NCI-H2196 treated with DMSO at 0.1 percent for 48 hours (cell line): ENCODE measurements around the gene GOLGB1.
"Not testable (repeated sequence)": the region's sequence is repeated elsewhere in the genome, so short reads cannot be mapped to it uniquely, and the experiment has no call there.

Experiments used
- DNase-seq: peaks from one replicate; lab custom pipeline; 2025; ENCODE audit not compliant: unreplicated experiment; lab: John Stamatoyannopoulos, UW

GOLGB1 gene, protein sequence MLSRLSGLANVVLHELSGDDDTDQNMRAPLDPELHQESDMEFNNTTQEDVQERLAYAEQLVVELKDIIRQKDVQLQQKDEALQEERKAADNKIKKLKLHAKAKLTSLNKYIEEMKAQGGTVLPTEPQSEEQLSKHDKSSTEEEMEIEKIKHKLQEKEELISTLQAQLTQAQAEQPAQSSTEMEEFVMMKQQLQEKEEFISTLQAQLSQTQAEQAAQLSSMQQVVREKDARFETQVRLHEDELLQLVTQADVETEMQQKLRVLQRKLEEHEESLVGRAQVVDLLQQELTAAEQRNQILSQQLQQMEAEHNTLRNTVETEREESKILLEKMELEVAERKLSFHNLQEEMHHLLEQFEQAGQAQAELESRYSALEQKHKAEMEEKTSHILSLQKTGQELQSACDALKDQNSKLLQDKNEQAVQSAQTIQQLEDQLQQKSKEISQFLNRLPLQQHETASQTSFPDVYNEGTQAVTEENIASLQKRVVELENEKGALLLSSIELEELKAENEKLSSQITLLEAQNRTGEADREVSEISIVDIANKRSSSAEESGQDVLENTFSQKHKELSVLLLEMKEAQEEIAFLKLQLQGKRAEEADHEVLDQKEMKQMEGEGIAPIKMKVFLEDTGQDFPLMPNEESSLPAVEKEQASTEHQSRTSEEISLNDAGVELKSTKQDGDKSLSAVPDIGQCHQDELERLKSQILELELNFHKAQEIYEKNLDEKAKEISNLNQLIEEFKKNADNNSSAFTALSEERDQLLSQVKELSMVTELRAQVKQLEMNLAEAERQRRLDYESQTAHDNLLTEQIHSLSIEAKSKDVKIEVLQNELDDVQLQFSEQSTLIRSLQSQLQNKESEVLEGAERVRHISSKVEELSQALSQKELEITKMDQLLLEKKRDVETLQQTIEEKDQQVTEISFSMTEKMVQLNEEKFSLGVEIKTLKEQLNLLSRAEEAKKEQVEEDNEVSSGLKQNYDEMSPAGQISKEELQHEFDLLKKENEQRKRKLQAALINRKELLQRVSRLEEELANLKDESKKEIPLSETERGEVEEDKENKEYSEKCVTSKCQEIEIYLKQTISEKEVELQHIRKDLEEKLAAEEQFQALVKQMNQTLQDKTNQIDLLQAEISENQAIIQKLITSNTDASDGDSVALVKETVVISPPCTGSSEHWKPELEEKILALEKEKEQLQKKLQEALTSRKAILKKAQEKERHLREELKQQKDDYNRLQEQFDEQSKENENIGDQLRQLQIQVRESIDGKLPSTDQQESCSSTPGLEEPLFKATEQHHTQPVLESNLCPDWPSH (N-terminal part only)

DNA sequence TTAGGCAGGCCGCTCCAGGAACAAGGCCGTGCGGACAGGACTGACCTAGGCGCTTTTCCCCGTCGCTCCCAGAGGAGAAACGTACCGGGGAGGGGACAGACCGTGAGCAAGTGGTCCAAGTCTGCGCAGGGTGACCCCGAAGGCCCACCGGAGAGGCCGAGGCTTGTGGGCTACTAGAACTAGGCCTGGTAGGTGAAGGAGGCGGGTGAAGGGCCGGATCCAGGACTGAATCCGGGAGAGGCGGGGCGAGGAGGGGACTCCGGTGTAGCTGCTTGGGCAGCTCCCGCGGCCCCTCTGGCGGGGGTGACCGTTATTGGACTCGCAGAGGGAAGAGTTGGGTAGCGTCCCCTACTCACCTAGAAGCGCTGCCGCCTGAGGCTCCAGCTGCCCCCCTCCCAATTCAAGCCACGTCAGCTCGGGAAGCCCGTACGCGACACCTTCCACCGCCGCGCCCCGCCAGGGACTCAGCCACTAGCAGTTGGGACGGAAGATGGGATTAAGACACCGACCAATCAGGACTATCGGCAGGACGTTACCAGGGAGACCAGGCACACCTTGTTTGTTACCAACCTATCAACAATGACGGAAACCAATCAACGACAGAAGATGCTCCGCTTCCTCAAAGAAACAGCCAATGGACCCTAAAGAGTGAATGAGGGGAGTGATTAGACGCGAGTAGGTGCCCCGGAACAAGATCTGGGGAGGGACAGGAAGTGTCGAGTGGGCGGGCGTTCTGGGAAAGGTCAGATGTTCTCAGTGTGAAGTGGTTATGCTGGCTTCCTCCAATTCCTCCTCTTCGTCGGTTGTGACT, at the start of gene GOLGB1:
Gene GOLGB1 (minus strand): TSS at position 466 of the 811 bp plus-strand sequence. CDS start 18,770 bp downstream, outside the sequence.
- DNase-seq = peak; percentile 100

DNA sequence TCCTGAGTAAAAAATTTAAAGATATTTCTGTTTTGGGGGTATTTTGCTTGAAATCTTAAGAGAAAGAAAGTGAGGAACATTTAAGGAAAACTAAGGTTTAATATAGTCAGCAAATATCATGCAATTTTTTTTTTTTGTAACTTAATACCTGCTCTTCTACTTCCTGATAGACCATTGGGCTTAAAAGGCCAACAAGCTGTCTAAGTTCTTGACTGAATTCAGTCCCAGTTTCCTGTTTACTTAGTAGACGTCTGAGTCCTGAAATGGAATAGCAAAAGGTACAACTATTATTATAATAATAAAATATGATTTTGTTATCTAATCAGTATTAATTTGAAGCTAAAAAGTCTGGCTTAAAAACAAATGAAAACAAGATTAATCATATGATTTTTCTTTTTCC, 47.4 kb upstream of the GOLGB1 start:
- no peak for DNase-seq

DNA sequence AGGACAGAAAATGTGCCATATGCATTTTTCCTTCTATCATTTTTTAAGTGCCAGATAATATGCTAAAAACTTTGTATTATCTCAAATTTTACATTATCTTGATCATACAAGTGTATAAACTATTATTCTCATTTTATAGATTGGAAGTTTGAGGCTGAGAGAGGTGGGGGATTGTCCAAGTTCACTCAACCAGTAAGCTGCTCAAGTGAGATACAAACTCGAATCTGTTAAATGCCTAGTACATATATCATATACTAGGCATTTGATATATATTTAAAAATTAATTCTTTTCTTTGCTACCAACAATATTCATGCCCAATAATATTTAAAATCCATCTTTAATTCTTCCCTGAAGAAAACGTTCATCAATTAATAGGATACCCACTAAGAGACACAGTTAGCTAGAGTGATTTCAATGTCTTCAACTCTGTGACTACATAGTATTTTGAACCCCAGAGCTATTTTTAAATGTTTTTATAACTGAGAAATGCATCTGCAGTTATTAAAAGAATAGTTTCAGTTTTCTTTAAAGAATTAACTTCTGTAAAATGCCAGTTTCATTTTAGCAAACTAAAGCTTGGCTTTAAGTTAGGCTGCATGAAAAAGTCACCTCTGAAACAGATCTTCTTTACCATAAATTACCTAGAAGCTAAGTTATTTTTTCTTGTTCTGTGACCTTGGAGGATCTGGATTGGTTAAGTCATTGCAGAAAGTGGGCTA, 44.9 kb upstream of the GOLGB1 start:
- no peak for DNase-seq

DNA sequence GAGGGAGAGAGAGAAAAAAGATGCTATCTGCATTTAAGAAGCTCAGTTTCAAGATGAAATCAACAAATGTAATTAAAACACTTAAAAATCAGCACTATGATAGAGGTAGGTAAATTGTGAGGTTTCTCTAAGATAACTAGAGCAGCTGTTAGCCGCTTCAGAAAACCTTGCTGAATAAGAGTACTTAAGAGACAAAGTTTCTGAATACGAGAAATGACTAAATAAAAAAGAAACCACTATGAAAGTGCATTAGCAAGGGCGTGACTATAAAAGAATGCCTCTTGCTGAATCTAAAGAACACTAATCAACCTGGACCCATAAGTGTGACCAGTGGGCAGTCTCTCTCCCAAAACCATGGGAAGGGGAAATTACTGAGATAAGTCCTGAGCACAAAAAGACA, 43.5 kb upstream of the GOLGB1 start:
- DNase-seq = no peak

DNA sequence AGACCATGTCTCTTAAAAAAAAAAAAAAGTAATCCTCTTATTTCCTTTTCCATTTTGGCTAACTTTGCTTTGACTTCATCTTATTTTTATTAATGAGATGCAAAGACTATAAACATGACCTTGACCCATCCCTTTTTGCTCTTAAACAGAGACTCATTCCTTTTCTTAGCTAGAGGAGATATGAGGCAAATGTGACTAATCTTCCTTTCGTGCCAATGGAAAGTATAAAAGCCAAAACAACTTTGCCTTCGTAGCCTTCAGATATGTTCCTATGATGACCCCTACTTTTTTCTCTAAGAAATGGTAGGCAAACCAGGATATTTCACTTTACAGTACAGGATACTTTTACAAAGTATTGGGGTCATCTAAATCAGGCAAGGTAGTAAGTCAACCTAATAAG, 36.9 kb upstream of the GOLGB1 start:
- no peak for DNase-seq

DNA sequence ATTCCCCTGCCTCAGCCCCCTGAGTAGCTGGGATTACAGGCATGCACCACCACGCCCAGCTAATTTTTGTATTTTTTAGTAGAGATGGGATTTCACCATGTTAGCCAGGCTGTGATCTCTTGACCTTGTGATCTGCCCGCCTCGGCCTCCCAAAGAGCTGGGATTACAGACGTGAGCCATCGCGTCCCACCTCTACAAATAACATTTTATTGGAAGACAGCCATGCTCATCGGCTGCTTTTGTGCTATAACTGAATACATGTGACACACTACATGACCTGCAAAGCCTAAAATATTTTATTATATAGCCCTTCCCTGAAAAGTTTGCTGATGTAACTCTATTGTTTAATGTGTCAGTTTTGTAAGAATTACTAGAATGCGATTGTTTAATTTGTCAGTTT, 33.2 kb upstream of the GOLGB1 start:
- DNase-seq = not testable (repeated sequence)

DNA sequence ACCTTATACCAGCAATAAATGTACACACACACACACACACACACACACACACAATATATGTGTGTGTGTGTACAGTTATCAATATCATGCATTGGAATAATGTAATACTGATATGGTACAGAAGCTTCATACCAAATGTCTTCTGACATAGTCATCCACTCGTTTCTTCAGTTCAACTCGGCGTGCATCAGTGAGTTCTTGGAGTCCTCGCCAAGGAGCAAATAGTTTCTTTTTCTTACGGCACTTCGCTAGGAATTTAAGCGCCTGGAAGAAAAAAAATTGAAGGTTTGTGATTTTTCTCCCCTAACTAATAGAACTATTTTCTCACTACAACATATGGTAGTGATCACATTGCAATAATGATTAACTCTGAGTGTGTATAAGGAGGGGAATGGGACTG, 32.1 kb upstream of the GOLGB1 start:
- no peak for DNase-seq

DNA sequence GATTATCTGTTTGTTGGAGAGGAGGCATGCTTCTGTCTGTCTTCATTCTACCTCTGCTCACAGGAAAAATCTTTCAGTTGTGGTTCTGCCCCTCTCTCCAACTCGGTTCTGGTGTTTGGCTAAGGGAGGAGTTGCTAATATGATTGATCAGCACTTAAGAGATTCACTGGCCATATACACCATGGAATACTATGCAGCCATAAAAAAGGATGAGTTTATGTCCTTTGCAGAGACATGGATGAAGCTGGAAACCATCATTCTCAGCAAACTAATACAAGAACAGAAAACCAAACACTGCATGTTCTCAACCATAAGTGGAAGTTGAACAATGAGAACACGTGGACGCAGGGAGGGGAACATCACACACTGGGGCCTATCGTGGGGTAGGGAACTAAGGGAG, 25.6 kb upstream of the GOLGB1 start:
- DNase-seq = not testable (repeated sequence)

DNA sequence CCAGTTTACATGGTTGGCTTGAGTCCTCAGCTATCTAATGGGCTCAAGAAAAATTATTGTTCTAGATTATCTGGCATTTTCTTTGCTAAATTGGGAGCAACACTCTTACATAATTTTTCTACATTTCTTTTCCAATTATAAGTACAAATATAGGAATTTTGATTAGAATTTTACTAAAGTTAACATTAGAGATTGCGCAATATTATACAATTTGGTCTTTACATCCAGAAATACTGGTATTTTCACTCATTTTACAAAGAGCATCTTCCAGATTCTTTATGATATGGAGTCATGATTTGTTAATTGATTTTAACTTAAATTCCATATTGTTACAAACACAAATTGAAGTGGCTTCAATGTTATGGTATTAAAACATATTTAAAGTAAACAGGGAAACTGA, 19.7 kb upstream of the GOLGB1 start:
- DNase-seq = no peak

DNA sequence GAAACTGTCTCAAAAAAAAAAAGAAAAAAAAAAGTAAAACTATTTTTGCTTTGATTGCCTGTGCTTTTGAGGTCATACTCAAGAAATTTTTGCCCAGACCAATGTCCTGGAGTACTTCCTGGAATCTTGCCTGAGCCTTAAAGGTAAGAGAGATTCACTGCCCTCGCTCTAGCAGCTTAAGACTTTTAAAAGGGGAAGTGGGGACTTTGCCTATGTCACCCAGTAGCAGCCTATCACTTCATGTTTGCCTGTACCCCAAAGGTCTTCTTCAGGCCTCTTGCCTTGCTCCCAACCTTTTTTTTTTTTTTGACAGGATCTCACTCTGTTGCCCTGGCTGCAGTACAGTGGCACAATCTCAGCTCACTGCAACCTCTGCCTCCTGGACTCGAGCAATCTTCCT, 18.9 kb upstream of the GOLGB1 start:
- DNase-seq = no peak

DNA sequence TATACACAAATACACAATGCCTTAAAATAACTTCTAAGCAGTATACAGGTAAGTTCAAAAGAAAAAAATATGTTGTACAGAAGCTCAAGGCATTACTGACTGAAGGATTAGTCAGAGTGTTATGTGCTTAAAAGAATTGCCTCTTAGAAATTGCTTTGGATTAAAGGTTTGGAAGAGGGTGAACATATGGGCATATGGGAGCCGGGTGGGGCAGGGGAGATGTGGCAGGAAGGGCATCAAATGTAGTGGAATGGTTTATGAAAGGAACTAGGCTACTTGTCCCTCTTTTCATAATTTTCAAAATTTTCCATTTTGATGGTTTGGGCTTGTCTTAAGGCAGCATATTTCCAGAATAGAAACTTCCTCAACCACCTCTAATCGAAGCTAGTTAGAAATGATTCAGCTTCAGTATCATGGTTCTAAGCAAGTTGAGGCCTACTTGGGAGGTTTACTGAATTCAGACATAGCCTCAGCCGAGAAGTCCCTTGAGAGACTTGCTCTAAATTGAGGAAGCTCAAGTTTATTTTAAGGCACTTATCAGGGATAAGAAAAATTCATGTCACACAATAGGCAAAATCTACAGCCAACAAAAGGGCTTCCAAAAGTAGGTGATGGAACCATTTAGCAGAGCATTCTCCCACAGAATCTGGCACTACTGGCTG, 10.1 kb upstream of the GOLGB1 start:
- DNase-seq = no peak

DNA sequence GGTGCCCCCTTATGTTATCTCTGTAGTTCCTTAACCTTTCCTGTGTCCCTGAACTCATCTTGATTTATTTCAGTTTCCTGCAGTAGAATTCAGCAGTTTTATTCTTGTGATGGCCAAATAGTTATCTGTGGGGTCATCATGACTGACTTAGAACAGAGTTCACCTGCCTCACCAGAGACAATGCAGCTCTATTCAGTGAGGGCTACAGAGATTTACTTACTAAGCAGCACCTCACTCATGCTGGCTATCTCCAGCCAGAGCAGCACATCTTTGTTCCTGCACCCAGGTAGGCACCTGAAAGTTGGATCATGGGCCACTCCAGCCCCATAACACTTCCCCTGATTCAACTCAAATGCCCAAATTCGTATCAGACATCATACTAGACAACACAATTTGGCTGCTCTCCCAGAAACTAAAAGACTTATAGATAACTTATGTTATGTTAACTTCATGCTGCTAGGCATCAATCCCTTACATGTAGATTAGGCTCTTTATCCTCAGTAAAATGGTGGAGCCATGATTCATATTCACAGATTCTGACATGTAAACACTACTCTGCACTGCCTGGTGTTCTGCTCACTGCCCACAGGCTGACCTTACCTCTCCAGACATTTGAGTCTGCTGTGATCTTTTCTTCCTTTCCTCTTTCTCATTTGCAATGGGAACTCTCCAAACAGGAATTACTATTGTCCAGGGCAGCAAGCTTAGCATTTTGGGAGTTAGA, 9.3 kb upstream of the GOLGB1 start:
- no peak for DNase-seq

DNA sequence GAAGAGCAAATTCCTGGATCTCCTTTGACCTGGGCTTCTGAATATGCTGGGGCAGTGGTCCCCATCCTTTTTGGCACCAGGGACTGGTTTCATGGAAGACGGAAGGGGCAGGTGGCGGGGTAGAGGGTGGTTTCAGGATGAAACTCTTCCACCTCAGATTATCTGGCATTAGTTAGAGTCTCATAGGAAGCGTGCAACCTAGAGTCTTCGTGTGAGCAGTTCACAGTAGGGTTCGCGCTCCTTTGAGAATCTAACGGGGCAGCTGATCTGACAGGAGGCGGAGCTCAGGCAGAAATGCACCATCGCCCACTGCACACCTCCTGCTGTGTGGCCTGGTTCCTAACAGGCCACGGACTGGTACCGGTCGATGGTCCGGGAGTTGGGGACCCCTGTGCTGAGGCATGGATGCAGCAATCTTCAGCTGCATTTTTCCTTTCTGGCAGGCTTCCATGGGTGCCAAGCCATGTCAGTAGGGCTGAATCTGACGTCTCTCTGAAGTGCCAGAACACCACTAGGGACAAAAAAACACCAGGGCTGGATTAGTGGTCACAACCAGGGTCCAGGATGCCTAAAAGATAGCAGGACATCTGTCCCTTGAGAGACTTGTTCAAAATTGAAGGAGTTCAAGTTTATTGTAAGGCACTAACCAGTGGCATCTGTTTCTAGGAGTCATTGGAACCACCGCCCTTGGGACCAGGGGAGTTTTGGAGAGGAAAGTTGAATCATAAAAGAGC, 8.4 kb upstream of the GOLGB1 start:
- no peak for DNase-seq

DNA sequence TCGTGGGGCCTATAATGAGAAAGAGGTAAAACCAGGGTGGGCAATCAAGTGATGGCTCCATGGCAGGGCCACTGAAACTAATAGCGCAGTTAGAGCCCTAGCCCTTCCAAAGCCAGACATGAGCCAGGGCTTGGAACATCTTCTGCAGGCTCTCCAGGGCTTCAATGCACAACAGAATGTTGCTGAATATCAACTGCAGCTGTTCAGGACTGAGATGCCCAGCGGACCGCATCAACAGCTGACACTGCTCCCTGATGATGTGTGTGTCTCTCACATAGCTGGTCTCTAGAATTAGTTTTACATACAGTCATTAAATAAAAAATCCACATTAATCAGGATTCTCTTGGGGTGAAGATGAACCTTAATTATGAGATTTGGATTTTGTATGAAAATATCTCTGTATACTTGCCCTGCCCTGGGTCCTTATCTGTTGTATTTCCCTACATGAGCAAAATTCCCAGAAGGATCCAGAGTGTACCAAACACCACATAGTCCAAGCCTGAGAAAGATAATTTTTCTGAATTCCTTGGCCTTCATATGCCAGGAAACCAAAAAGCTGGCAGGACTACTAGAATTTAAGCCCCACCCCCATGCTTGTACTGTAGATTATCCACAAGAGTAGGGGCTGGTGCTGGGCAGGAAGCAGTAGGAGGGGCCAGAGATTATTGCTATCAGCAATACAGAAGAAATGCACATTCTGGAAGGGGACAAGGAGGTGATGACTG, 7.7 kb upstream of the GOLGB1 start:
- DNase-seq = no peak

DNA sequence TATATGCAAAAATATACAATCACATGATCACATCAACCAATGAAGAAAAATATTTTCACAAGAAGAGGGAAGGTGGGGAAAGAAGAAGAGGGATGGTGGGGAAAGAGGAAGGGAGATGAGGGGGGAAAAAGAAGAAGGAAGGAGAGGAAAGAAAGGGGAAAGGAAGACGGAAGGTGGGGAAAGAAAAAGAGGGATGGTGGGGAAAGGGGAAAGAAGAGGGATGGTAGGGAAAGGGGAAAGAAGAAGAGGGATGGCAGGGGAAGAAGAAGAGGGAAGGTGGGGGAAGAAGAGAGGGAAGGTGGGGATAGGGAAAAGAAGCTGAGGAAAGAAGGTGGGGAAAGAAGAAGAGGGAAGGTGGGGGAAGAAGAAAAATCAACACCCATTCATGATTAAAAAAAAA, 3.2 kb upstream of the GOLGB1 start:
- DNase-seq = no peak

DNA sequence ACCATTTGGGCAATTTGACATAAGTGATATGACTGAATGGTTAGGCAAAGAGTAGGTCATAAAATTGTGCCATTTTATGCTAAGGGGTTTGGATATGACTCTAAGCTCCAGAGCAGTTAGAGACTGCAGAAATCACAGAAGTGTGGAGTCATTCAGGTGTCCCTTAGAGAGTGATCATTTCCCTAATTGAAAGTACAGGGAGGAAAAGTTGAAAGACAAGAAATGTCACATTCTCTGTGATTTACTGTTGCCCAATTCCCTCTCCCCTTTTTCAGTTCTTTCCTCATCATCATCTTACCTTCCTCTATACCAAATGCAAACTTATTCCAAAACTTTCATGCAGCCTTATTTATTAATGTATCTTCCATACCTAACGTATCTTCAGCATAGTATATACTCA, 2.7 kb upstream of the GOLGB1 start:
- DNase-seq = no peak

DNA sequence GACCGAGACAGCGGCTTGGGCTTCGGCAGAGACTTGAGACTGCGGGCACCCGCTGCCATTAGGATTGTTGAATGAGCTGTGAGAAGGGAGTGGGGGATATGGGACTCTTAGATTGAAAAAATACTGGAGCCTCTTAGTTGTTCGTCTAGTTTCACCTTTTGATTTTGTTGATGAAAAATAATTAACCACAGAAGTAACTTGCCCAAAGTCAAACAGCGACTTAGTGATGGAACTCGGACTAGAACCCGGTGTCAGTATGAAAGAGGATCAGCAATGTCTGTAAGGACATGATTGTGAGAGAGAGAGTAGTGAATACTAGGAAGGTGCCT, 510 bp upstream of the GOLGB1 start:
- no peak for DNase-seq
